DMS79 (cell line): Measurements from ENCODE around the gene ABCG1.
"Not testable (repeated sequence)": the region's sequence is repeated elsewhere in the genome, so short reads cannot be mapped to it uniquely, and the experiment has no call there.

ENCODE experiments used
- DNase-seq: peaks from one replicate; lab custom pipeline; 2025; lab: John Stamatoyannopoulos, UW

ABCG1 gene

DNA sequence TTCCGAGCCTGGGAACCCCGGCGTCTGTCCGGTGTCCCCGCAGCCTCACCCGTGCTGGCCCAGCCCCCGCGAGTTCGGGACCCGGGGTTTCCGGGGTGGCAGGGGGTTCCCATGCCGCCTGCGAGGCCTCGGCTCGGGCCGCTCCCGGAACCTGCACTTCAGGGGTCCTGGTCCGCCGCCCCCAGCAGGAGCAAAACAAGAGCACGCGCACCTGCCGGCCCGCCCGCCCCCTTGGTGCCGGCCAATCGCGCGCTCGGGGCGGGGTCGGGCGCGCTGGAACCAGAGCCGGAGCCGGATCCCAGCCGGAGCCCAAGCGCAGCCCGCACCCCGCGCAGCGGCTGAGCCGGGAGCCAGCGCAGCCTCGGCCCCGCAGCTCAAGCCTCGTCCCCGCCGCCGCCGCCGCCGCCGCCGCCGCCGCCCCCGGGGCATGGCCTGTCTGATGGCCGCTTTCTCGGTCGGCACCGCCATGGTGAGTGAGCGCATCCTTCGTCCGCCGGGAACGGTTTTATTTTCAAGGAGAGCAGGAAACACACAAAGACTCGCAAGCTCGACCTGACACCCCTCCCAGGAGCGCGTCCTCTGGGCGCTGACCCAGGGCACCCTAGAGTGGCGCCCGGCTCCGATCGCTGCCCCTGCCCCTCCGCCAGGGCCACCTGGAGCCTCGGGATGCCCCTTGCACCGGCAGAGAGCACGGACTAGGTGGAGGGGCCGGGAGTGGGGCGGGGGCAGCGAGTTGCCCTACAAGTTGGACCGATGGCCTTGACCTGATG lies at the start of gene ABCG1:
TSS of gene ABCG1 (plus strand) at position 305 of the 770 bp plus-strand sequence. CDS start at position 428, 123 bp downstream.
- no peak for DNase-seq

DNA sequence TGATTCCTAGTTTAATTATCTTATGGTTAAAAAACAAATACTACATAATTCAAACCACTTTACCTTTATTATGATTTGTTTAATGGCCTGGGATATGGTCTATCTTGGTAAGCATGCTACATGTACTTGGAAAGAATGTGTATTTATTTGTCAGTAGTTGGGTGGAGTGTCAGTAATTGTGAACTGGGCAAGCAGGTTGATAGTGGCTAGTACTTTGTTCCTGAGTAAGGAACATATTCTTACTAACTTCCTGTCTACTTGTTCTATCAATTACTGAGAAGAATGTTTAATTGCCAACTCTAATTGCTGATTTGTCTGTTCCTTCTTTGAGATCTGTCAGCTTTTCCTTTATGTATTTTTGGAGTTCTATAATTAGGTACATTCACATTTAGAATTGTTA lies 49.2 kb upstream of the ABCG1 start:
- DNase-seq = no peak

DNA sequence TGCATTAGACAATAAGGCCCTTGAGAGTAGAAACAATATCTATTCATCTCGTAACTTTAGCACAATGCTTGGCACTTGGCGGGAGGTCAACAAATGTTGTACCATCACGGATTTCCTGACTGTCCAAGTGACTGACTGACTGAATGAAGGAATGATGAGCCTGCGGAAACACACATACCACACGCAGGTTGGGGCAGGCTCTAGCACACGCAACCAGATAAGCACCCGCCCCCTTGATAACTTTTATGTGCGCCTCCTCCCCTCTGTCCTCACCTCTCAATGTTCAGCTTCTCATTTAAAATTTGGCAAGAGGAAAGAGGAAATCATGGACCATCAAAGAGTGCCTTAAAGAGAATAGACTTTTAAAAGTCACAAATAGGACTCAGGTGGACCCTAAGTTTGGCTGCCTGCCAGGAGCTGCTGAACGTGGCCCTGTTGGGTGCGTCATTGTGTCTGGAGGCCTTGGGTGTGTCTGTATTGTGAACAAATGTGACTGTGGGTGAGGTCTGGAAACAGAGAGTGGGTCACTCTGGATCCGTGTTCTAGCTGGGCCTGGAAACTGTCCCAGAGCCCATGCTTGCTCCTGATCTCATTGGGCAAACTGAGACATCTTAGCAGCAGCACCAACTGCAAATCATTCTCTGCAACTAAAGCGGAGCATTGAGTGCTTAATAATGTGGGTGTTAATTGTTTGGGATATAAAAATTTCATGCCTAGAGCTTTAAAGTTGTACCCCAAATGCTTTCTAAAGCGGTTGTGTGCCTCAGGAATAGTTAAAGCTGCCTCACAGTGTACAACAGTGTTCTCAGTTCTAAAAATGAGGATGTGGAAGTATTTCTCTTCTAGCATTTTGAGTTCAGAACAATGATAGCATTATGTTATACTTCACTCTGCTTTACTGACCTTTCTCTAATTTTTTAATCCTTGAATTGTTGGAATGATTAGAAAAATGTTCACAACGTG lies 47.6 kb upstream of the ABCG1 start:
- DNase-seq = no peak

DNA sequence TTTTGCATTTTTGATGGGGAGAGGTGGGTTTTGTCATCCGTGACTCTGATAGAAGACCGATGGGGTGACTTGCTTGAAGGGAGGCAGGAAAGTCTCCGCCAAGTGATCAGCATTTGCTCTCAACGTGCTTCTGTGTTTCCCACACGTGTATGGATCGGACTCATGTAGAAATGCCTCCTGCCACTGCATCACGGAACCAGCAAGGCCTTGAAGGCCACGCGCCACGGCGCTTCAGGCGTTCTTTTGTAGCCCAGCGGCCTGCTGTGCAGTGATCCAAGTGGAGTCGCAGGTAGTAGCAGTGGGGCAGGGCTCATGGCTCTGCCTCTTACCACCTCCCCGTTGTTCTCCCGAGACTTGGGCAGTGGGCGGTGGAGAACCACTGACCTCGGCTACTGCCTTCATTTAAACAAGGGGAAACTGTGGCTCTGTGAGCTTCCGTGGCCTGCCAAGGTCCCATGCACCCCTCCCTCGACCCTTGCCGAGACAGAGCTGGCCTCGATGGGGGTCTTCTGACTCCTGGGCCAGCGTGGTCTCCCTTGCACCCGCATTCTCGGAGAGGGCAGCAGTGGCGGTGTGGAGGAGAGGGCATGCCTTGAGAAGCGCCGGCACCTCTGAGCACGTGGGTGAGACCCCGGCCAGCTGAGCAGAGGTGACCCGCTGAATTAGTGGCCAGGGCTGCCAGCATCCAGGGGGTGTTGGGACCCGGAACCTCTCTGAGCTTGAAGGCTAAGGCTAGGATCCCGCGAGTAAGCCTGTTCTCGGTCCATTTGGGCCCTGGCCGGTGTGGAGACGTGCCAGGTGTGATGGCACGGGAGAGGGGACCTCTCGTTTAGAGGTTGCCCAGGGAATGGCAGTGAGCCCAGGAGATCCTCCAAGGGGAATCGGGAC lies 46.1 kb upstream of the ABCG1 start:
- no peak for DNase-seq

DNA sequence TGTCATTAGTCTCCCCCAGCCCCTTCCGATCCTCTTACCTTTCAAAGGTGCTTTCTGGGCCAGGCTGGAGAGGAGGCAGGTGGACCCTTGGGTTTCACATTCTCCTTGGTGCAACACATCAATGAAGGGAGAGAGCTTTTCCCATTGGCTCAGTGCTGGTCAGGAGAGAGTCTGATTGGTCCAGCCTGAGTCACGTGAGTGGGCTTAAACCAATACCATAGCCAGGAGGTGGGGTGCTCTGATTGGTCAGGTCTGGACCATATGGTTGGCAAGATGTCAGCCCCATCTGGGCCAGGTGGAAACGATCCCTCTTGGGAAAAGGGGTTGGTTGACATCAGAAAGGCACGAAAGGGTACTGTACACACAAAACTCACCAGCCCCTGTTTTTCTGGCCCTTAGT lies 44.8 kb upstream of the ABCG1 start:
- no peak for DNase-seq

DNA sequence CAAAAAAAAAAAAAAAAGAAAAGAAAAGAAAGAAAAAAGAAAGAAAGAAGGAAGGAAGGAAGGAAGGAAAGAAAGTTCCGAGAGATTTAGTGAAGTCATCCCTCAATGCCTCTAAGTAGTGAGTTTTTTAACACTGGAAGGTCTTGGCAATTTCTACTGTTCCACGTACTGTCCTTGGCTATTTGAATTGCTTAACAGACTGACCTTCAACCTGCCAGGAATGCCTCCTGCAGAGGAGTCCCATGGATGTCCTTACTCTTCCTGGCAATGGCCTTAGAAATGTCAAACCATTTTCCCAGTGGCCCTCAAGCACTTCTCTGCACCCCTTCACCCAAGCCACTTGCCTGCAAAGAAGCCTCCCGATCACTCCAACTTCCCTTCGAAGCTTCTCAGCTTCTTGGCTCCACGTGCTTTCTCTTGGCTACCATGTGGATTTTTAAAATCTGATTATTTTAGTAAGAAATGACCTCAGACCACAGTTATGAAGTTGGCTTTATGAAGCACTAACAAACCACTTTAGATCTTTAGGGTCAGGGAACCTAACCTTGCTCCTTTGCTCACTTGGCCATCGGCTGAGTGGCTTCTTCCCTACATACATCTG lies 43.7 kb upstream of the ABCG1 start:
- no peak for DNase-seq

DNA sequence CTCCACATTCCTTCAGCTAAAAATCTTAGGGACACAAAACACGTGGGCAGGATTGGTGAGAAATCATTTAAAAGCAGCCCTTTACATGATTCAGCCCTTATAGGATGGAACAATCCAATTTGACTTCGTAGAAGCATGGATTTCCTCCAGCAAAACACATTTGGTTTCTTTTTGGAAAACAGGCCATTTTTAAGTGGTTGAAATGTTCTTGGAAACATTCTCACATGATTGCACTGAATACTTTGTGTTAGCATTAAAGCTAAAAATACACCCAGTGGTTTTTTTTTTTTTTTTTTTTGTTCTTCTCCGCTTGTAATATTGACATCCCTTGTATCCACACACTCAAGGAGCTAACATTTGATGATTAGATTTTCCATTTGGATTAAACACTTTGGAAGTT lies 42.1 kb upstream of the ABCG1 start:
- no peak for DNase-seq

DNA sequence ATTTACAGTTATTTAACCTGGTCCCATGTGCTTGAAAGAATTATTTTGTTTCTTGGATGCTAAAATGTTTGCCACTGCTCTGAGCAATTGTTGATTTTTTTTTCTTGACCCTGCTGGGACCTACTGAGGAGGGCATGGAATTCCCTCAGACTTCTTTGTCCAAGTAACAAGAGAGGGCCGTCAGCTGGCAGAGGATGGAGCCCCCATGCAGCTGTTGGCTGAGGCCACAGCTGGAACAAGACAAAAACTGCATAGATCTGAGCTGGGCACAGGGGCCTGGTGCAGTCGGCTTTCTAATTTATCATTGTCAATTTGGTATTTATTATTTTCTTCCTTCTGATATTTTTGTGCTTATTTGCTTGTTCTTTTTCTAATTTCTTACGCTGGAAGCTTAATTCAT lies 39.6 kb upstream of the ABCG1 start:
- DNase-seq = no peak

DNA sequence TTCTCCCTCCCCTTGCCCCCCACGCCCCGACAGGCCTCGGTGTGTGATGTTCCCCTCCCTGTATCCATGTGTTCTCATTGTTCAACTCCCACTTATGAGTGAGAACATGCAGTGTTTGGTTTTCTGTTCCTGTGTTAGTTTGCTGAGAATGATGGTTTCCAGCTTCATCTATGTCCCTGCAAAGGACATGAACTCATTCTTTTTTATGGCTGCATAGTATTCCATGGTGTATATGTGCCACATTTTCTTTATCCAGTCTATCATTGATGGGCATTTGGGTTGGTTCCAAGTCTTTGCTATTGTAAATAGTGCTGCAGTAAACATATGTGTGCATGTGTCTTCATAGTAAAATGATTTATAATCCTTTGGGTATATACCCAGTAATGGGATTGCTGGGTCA lies 38.9 kb upstream of the ABCG1 start:
- not testable (repeated sequence) for DNase-seq

DNA sequence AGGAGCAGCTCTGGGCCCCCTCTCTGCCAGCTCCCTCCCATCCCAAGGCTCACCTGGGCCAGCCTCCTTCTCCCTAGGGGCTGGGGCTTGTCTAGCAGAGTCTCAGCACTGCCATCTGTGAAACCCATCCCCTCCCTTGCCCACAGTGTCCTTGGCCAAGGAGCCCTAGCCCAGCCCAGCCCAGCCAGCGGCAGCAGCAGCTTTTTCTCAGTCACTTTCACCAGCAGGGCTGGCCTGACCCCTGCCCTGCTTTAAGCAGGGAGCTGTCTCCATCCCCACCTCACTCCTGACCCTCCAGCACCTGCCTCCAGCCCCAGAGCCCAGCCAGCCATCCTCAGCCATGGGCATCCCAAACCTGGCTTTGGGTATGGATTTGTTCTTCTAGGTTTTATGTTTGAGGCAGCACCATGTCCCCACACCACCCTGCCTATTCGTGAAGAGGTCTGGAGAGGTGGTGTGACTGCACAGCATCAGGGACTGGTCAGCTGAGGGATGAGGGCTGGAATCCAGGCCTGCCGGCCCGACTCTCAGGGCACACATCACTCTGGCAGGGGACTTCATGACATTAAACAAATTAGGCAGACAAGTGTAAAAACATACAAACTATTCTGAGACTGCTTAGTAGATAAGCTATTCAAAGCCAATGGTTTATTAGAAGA lies 36.1 kb upstream of the ABCG1 start:
- DNase-seq = no peak

DNA sequence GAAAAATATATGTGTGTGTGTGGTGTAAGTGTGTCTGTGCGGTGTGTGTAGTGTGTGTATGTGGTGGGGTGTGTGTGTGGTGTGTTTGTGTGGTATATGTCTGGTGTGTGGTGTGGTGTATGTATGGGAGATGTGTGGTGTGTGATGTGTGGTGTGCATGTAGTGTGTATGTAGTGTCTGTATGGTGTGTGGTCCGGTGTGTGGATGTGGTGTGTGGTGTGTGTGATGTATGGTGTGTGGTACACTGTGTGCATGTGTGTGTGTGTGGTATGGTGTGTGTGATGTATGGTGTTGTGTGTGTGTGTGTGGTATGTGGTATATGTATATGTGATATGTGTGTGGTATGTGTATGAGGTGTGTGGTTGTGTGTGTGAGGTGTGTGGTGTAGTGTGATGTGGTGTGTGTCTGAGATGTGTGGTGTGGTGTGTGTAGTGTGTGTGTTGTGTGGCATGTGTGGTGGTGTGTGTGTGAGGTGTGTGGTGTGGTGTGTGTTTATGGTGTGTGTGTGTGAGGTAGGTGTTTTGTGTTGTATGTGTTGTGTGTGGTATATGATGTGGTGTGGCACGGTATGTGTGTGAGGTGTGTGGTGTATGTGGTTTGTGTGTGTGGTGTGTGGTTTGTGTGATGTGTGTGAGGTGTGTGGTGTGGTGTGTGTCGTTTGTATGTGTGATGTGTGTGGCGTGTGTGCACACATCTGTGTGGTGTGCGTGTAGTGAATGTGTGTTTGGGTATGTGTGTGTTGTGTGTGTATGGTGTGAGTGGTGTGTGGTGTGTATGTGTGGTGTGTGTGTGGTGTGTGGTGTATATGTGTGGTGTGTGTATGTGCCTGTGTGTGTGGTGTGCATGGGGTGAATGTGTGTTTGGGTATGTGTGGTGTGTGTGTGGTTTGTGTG lies 35.3 kb upstream of the ABCG1 start:
- DNase-seq = no peak

DNA sequence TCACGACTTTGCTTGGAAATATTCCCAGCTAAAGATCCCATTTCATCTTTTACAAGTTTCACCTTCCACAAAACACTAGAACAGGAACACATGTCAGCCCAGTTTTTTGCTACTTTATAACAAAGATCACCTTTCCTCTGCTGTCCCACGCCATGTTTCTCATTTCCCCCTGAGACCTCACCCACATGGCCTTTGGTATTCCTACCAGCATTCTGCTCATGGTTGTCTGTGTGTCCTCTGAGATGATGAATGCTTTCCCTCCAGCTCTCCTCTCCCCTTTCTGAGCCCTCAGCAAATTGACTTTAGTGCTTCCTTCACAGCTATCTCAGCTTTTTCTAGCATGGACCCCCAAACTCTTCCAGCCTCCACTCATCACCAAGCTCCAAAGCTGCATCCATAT lies 32.3 kb upstream of the ABCG1 start:
- DNase-seq = no peak

DNA sequence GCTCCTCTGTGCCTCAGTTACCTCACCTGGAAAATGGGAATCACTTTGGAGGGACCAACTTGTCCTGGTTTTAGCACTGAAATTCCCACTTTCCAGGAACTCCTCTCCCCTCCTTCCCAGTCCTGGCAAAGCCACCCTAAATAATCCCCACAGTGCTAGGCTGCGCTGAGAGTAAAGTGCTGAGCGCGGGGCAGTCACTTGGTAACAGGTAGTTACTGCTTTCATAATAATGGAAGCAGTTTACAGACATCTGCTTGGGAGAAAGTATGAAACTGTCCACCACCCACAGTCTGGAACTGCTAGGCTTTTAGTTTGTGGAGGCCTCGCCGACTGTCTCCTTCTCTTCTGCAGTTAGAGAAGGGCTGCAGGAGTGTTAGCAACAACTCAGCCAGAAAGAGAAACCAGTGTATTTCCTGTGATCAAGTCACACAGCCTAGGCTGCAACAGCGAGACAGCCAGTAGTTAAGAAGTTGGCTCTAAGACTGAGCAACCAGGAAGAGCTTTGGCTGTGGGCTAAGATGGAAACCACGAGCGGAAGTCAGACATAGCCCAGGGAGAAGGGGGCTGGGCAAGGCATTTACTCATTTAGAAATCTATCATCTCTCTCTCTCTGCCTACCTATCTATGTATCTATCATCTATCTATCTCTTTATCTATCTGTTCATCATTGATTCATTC lies 30.8 kb upstream of the ABCG1 start:
- no peak for DNase-seq

DNA sequence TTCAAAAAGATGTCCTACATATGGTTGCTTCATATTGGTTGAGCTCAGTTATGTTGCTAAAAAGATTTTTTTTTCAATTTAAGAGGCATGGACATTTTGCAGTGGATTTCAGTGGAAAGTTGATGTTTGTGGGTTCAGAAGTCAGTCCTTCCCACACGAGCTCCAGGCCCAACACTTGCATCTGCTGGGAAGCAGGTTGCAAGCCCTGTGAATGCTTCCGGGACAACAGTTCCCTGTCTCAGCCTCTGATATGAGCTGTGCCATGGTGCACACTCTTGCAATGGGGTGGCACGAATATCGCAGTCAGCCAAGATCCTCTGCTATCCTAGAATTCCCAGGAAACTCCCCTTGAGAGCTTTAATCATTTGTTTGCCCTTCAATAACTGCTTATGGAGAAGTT lies 30.3 kb upstream of the ABCG1 start:
- no peak for DNase-seq

DNA sequence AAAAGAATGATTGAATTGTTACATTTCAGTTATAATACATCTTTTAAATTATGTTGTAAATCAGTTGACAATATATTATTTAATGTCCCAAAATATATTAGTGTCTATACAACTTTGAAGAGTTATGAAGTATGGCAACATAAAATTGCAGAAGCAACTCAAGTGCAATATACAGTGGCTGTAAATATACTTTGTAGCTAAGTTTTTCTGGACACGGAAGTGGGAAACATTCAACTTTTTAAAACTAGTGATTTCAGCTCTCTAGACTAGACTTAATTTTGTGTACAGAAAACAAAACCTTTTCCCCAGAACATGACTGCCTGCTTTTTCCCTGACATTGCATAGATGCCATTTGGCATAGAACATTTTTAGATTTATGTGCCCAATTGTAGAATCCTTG lies 29.5 kb upstream of the ABCG1 start:
- no peak for DNase-seq

DNA sequence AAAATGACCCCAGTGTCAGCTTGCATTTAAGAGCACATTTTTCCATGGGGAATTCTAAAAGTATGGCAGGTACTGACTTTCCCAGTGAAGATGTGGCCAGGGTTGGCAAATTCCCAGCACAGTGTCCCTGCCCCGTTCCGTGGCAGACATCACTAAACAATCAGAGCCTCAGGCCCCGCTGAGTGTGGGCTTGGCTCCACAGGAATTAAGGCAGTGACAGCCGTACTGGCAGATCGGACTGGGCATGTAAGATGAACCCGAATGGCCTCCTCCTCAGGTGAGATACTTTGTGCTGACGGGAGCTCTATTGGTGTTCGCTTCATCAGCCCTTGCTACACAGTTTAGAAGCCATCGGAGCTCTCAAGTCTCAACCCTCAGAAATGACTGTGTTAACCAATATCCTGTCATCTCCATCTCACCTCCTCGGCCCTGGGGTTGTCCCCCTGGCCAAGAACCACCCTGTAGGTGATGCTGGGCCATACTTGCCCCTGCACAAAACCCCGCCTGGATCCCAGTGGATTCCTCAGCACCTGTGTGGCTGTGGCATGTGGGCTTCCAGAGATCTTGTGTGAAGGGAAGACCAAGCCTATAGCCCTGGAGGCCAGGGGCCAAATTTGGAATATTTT lies 29.0 kb upstream of the ABCG1 start:
- no peak for DNase-seq

DNA sequence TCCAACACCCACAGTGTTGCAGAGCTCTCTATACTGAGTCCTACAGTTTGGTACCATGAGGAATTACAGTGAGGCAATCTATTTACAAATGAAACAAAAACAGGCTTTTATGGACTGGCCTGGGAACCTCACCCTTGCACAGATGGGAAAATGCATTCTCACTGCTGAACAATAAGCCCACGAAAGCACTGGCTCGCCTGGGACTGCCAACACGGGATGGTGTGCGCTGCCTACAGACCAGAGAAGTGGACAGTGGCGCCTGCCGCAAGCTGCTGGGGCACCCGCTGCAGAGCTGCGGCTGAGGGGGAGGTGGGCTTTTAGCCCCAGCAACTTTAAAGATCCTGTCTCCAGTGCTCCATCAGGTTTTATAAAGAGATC lies 28.5 kb upstream of the ABCG1 start:
- no peak for DNase-seq

DNA sequence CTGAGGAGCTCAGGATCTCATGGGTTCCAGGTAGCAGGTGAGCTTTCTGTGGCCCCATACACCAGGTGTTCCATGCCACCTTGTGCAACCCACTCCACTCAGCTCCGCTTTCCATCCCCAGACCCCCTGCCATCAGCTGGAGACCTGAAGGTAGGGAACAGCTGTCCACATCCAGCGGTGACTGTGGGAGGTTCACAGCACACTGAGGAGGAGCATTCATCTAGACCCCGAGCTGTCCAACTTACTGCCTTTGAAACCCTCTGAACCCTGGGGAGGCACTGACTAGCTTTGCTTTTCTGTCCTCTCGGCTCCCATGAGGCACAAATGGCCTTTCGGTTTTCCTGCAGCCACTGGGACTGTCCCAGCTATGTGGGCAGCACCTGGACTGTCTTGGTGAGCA lies 27.9 kb upstream of the ABCG1 start:
- DNase-seq = no peak
